Cardiac muscle cell (in vitro differentiated cells and primary cell): ENCODE results near the gene OBSCN. TPM values are rescaled to one million over a fixed set of nuclear protein-coding genes. Genes with fewer than 3 reads are reported as not detected.

ENCODE experiments used
- DNase-seq, 2 donors: peaks; one replicate each; pipeline versions ENCODE4 v3.0.0 to v3.0.0-alpha.2; 2010 to 2017; ENCODE audit warnings: low read depth in 1 of 2, low spot score in 1 of 2
- H3K27ac ChIP-seq: fragments of 200-600 bp; sonication (generic); 2 replicates; pipeline ENCODE4 v1.5.1; 2016
- H3K27me3 ChIP-seq: fragments of 200-600 bp; sonication (generic); 2 replicates; pipeline ENCODE4 v1.6.0; 2016; ENCODE audit warnings: control low read depth
- H3K36me3 ChIP-seq: fragments of 200-600 bp; sonication (generic); 2 replicates; pipeline ENCODE4 v1.5.1; 2016; ENCODE audit warnings: control low read depth
- H3K4me1 ChIP-seq: fragments of 200-600 bp; sonication (generic); 2 replicates; pipeline ENCODE4 v1.8.1; 2017; ENCODE audit warnings: low read depth, mild to moderate bottlenecking, mixed run types
- H3K4me3 ChIP-seq: fragments of 200-600 bp; sonication (generic); 2 replicates; pipeline ENCODE4 v1.5.1; 2016; ENCODE audit warnings: mild to moderate bottlenecking
- H3K9me3 ChIP-seq: fragments of 200-600 bp; sonication (generic); 2 replicates; pipeline ENCODE4 v1.5.1; 2017; ENCODE audit warnings: low read depth, mild to moderate bottlenecking, control low read depth
- CTCF ChIP-seq: IDR thresholded peaks from 2 replicates; pipeline ENCODE4 v1.5.1; 2012; ENCODE audit warnings: low read depth, mild to moderate bottlenecking, low read length
- polyA plus RNA-seq: library from polyadenylated mRNA; unstranded; fragments of >200 nt; fragmentation: Nextera tagmentation; extraction: Ambion mirVana; gene quantifications from 2 replicates; pipeline ENCODE4 v1.2.1, GENCODE V29; 2016
- total RNA-seq: library from RNA; depleted of rRNA; stranded (reverse); fragments of >200 nt; gene quantifications from 2 replicates; pipeline ENCODE4 v1.2.3, GENCODE V29; 2016

Gene OBSCN
- total and polyA plus RNA-seq, 2 experiments from 2014 or later, result 87.1 to 390 TPM

- no peak for DNase-seq
- Histone ChIP-seq H3K36me3 (peaks cover 66% of the 10 kb centered on the region), H3K4me1 (no peaks in the 10 kb centered on the region), H3K4me3 (no peak overlapping the region), H3K27me3 (no peaks in the 10 kb centered on the region), H3K27ac (no peak overlapping the region), H3K9me3 (no peaks in the 10 kb centered on the region)
- TF ChIP-seq CTCF, result no peak
Observed at GRCh38 chr1:228336308-228337030, 128.6 kb downstream of the OBSCN start.

GRCh38 chr1:228337031-228337564, 129.3 kb downstream of the OBSCN start:
- H3K27me3 ChIP-seq, result no peaks in the 10 kb centered on the region
- H3K36me3 ChIP-seq, result peaks cover 68% of the 10 kb centered on the region
- H3K4me3 ChIP-seq, result no peak overlapping the region
- H3K27ac ChIP-seq, result no peak overlapping the region
- no peak for TF ChIP-seq CTCF
- H3K4me1 ChIP-seq, result no peaks in the 10 kb centered on the region
- no peak for DNase-seq
- H3K9me3 ChIP-seq, result no peaks in the 10 kb centered on the region

DNA sequence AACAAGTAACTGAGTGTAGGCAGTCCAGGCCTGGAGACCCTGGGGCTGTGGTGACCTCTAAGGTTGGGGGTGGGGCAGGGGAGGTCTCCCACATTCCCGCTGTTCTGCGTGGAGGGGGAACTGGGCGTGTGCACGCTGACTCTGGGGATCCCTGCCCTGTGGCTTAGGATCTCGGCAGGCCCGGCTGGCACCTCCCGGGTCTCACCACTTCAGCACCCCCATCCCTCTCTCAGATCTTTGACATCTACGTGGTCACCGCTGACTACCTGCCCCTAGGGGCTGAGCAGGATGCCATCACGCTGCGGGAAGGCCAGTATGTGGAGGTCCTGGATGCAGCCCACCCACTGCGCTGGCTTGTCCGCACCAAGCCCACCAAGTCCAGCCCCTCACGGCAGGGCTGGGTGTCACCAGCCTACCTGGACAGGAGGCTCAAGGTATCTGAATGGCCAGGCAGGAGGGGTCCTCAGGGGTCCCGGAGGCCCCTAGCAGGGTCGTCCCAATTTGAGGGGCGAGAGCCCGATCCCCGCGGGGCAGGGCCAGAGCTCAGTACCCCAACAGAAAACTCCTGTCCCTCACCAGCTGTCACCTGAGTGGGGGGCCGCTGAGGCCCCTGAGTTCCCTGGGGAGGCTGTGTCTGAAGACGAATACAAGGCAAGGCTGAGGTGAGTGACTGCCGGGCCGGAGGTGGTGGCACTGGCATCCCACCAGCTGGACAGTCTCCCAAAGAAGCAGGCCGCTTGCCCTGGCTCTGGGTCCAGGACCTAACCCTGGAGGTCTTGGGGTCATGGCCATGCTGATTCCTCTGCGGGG, 130.1 kb downstream of the OBSCN start:
- Histone ChIP-seq H3K9me3 (no peaks in the 10 kb centered on the region), H3K27ac (no peak overlapping the region), H3K27me3 (no peaks in the 10 kb centered on the region), H3K4me3 (no peak overlapping the region), H3K36me3 (peaks cover 73% of the 10 kb centered on the region), H3K4me1 (no peaks in the 10 kb centered on the region)
- TF ChIP-seq CTCF, result no peak
- no peak for DNase-seq

GRCh38 chr1:228338521-228339051, 130.7 kb downstream of the OBSCN start:
- Histone ChIP-seq H3K36me3 (peaks cover 67% of the 10 kb centered on the region), H3K9me3 (no peaks in the 10 kb centered on the region), H3K4me3 (no peak overlapping the region), H3K4me1 (no peaks in the 10 kb centered on the region), H3K27me3 (no peaks in the 10 kb centered on the region), H3K27ac (no peak overlapping the region)
- DNase-seq, result no peak
- TF ChIP-seq CTCF, result no peak

- Histone ChIP-seq H3K4me3 (no peak overlapping the region), H3K36me3 (peaks cover 61% of the 10 kb centered on the region), H3K27ac (no peak overlapping the region), H3K27me3 (no peaks in the 10 kb centered on the region), H3K4me1 (no peaks in the 10 kb centered on the region), H3K9me3 (no peaks in the 10 kb centered on the region)
- DNase-seq, result no peak
- TF ChIP-seq CTCF, result no peak
Observed at GRCh38 chr1:228339059-228339704, 131.3 kb downstream of the OBSCN start.
